Measurements from ENCODE around the gene GTPBP3.

DNA sequence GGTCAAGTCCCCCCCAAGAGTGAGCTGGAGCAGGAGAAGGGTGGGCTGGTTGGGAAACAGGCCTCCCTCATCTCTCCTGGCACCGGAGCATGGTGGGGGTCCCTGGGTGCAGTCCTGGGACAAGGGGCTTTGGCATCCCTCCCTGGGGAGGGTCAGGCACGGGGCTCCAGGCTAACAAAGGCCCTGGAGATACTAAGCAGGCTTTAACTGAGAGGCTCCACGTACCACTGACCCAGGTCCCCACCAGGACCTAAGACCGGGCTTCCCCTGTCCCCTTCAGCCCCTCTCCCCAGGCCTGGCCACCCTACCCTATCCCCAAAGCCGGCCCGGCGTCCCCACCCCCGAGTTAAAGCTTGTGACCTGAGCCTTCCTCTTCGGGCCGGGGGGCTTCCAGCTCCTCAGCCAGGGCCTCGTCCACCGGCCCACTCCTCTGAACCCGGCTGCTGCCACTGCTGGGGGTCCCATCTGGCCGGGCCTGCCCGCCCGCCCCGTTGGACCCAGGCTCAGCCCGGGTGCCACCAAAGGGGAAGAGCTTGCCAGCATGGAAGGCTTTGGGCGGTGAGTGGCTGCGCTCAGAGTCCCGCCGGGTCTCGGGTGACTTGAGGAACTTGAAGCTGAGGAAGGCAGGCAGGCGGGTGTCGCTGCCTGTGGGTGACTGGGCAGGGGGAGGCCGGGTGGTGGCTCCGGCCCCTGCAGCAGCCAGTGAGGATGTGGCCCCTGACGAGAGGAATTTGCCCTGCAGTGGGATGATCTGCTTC is 12.8 kb upstream of the GTPBP3 start:
- no peak for TF ChIP-seq EZH2 (IDR thresholded peaks at IDR 0.05; ENCODE audit: borderline replicate concordance, low read depth, low read length, poor library complexity, severe bottlenecking)
- TF ChIP-seq, protein P1, sequence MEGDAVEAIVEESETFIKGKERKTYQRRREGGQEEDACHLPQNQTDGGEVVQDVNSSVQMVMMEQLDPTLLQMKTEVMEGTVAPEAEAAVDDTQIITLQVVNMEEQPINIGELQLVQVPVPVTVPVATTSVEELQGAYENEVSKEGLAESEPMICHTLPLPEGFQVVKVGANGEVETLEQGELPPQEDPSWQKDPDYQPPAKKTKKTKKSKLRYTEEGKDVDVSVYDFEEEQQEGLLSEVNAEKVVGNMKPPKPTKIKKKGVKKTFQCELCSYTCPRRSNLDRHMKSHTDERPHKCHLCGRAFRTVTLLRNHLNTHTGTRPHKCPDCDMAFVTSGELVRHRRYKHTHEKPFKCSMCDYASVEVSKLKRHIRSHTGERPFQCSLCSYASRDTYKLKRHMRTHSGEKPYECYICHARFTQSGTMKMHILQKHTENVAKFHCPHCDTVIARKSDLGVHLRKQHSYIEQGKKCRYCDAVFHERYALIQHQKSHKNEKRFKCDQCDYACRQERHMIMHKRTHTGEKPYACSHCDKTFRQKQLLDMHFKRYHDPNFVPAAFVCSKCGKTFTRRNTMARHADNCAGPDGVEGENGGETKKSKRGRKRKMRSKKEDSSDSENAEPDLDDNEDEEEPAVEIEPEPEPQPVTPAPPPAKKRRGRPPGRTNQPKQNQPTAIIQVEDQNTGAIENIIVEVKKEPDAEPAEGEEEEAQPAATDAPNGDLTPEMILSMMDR (conservative IDR thresholded peaks at IDR 0.05; ENCODE audit: low read depth, low read length), result no peak

Measured in A673 (cell line).